ENCODE measurements around the gene LSM7.

LSM7 gene

GRCh38 chr19:2328401-2329148 lies at the start of gene LSM7, which contains the start of gene SPPL2B:
TSS of gene LSM7 (minus strand) at chr19:2328586. CDS start at chr19:2328566, 20 bp downstream.
TSS of gene SPPL2B (plus strand) at chr19:2328684. CDS start at chr19:2328710, 26 bp downstream.
- H3K36me3 ChIP-seq (ENCODE audit: insufficient read depth, low read length): no peaks in the 10 kb centered on the region

GRCh38 chr19:2376784-2377519 lies 48.6 kb upstream of the LSM7 start:
- H3K9me3 ChIP-seq (ENCODE audit: control insufficient read depth, insufficient read depth, low read length): peaks cover 4% of the 10 kb centered on the region; the same call in 1 of the 2 replicates
- H3K36me3 ChIP-seq (ENCODE audit: insufficient read depth, low read length): no peaks in the 10 kb centered on the region
- H3K9ac ChIP-seq (ENCODE audit: low read depth, low read length): no peak overlapping the region

More at GRCh38 chr19:2328401-2329148, at the start of gene LSM7, which contains the start of gene SPPL2B:
- Histone ChIP-seq H3K9ac (ENCODE audit: low read depth, low read length) (peak within 1 kb of the TSS; percentile 98), H3K4me1 (ENCODE audit: insufficient read depth, low read length) (peaks cover 9% of the 10 kb centered on the region), H3K9me3 (ENCODE audit: control insufficient read depth, insufficient read depth, low read length) (no peaks in the 10 kb centered on the region)

GRCh38 chr19:2375353-2376121 lies 47.2 kb upstream of the LSM7 start:
- Histone ChIP-seq H3K4me1 (ENCODE audit: insufficient read depth, low read length) (no peaks in the 10 kb centered on the region), H3K9me3 (ENCODE audit: control insufficient read depth, insufficient read depth, low read length) (peaks cover 1% of the 10 kb centered on the region; the same call in 1 of the 2 replicates), H3K9ac (ENCODE audit: low read depth, low read length) (no peak overlapping the region), H3K36me3 (ENCODE audit: insufficient read depth, low read length) (no peaks in the 10 kb centered on the region)

More at GRCh38 chr19:2376784-2377519, 48.6 kb upstream of the LSM7 start:
- no peaks in the 10 kb centered on the region for H3K4me1 ChIP-seq (ENCODE audit: insufficient read depth, low read length)

- Histone ChIP-seq H3K4me1 (ENCODE audit: insufficient read depth, low read length) (no peaks in the 10 kb centered on the region), H3K9ac (ENCODE audit: low read depth, low read length) (no peak overlapping the region), H3K9me3 (ENCODE audit: control insufficient read depth, insufficient read depth, low read length) (no peaks in the 10 kb centered on the region), H3K36me3 (ENCODE audit: insufficient read depth, low read length) (no peaks in the 10 kb centered on the region)
Observed at GRCh38 chr19:2374808-2375207, 46.4 kb upstream of the LSM7 start.

GRCh38 chr19:2372076-2372612 lies 43.8 kb upstream of the LSM7 start:
- Histone ChIP-seq H3K4me1 (ENCODE audit: insufficient read depth, low read length) (no peaks in the 10 kb centered on the region), H3K9ac (ENCODE audit: low read depth, low read length) (no peak overlapping the region), H3K36me3 (ENCODE audit: insufficient read depth, low read length) (no peaks in the 10 kb centered on the region), H3K9me3 (ENCODE audit: control insufficient read depth, insufficient read depth, low read length) (no peaks in the 10 kb centered on the region)

GRCh38 chr19:2371656-2372055 lies 43.3 kb upstream of the LSM7 start:
- no peaks in the 10 kb centered on the region for H3K4me1 ChIP-seq (ENCODE audit: insufficient read depth, low read length)
- no peaks in the 10 kb centered on the region for H3K36me3 ChIP-seq (ENCODE audit: insufficient read depth, low read length)
- no peak overlapping the region for H3K9ac ChIP-seq (ENCODE audit: low read depth, low read length)
- peaks cover 2% of the 10 kb centered on the region; the same call in 1 of the 2 replicates for H3K9me3 ChIP-seq (ENCODE audit: control insufficient read depth, insufficient read depth, low read length)

GRCh38 chr19:2365201-2365970 lies 37.0 kb upstream of the LSM7 start:
- peaks cover 7% of the 10 kb centered on the region; the same call in 1 of the 2 replicates for H3K4me1 ChIP-seq (ENCODE audit: insufficient read depth, low read length)
- H3K9me3 ChIP-seq (ENCODE audit: control insufficient read depth, insufficient read depth, low read length): peaks cover 2% of the 10 kb centered on the region; the same call in 1 of the 2 replicates
- H3K36me3 ChIP-seq (ENCODE audit: insufficient read depth, low read length): no peaks in the 10 kb centered on the region
- H3K9ac ChIP-seq (ENCODE audit: low read depth, low read length): no peak overlapping the region

- H3K9ac ChIP-seq (ENCODE audit: low read depth, low read length): no peak overlapping the region
- H3K4me1 ChIP-seq (ENCODE audit: insufficient read depth, low read length): peaks cover 7% of the 10 kb centered on the region; the same call in 1 of the 2 replicates
- no peaks in the 10 kb centered on the region for H3K36me3 ChIP-seq (ENCODE audit: insufficient read depth, low read length)
- peaks cover 2% of the 10 kb centered on the region; the same call in 1 of the 2 replicates for H3K9me3 ChIP-seq (ENCODE audit: control insufficient read depth, insufficient read depth, low read length)
Observed at GRCh38 chr19:2363419-2363818, 35.0 kb upstream of the LSM7 start.

- no peak overlapping the region for H3K9ac ChIP-seq (ENCODE audit: low read depth, low read length)
- H3K36me3 ChIP-seq (ENCODE audit: insufficient read depth, low read length): no peaks in the 10 kb centered on the region
- H3K4me1 ChIP-seq (ENCODE audit: insufficient read depth, low read length): peaks cover 7% of the 10 kb centered on the region; the same call in 1 of the 2 replicates
- peaks cover 2% of the 10 kb centered on the region; the same call in 1 of the 2 replicates for H3K9me3 ChIP-seq (ENCODE audit: control insufficient read depth, insufficient read depth, low read length)
Observed at GRCh38 chr19:2362970-2363300, 34.5 kb upstream of the LSM7 start.

GRCh38 chr19:2362046-2362969 lies 33.9 kb upstream of the LSM7 start:
- H3K9ac ChIP-seq (ENCODE audit: low read depth, low read length): no peak overlapping the region
- H3K4me1 ChIP-seq (ENCODE audit: insufficient read depth, low read length): peaks cover 7% of the 10 kb centered on the region; the same call in 1 of the 2 replicates
- peaks cover 2% of the 10 kb centered on the region; the same call in 1 of the 2 replicates for H3K9me3 ChIP-seq (ENCODE audit: control insufficient read depth, insufficient read depth, low read length)
- no peaks in the 10 kb centered on the region for H3K36me3 ChIP-seq (ENCODE audit: insufficient read depth, low read length)

GRCh38 chr19:2361246-2362045 lies 33.1 kb upstream of the LSM7 start:
- no peaks in the 10 kb centered on the region for H3K9me3 ChIP-seq (ENCODE audit: control insufficient read depth, insufficient read depth, low read length)
- no peak overlapping the region for H3K9ac ChIP-seq (ENCODE audit: low read depth, low read length)
- no peaks in the 10 kb centered on the region for H3K36me3 ChIP-seq (ENCODE audit: insufficient read depth, low read length)

GRCh38 chr19:2360833-2361232 lies 32.4 kb upstream of the LSM7 start:
- Histone ChIP-seq H3K9me3 (ENCODE audit: control insufficient read depth, insufficient read depth, low read length) (no peaks in the 10 kb centered on the region), H3K9ac (ENCODE audit: low read depth, low read length) (no peak overlapping the region), H3K4me1 (ENCODE audit: insufficient read depth, low read length) (peaks cover 7% of the 10 kb centered on the region; the same call in 1 of the 2 replicates), H3K36me3 (ENCODE audit: insufficient read depth, low read length) (no peaks in the 10 kb centered on the region)

More at GRCh38 chr19:2361246-2362045, 33.1 kb upstream of the LSM7 start:
- H3K4me1 ChIP-seq (ENCODE audit: insufficient read depth, low read length): peaks cover 7% of the 10 kb centered on the region; the same call in 1 of the 2 replicates
